Renal cortex interstitium (tissue), 15 donors: ENCODE data around the gene LRMDA. TPM values are rescaled to one million over a fixed set of nuclear protein-coding genes. Genes with fewer than 3 reads are reported as not detected.
A peak's percentile ranks its signal among the peaks of the same experiment; 100 is the strongest.

Source experiments
- DNase-seq, 11 donors: peaks; one replicate each; pipeline ENCODE4 v3.0.0-alpha.2; 2013; ENCODE audit warnings: low read depth in 9 of 11, low spot score in 4 of 11; ENCODE audit errors: extremely low read depth in 1 of 11
- long read RNA-seq, 16 experiments: transcript quantifications; one replicate each; lab custom pipeline, GENCODE V29; 2026
- polyA plus RNA-seq, 3 donors: library from polyadenylated mRNA; unstranded; fragments of 120-200 nt; gene quantifications; one replicate each; pipeline ENCODE4 v1.2.1, GENCODE V29; 2013; ENCODE audit not compliant: insufficient read length in 3 of 3

Gene LRMDA
- 10 to 100 TPM; 17.1 to 22.3 (median 21.0) TPM for polyA plus RNA-seq
- long read RNA-seq, donor 1, partial matches to known transcripts, result 0 of 3 reads
- long read RNA-seq, donor 1, other reads (novel, unspliced or antisense), result 0 of 3 reads
- long read RNA-seq, donor 2, transcript LRMDA-216 (3 exons, 393 nt), result major isoform, 6 of 6 reads
- long read RNA-seq, donor 2, partial matches to known transcripts, result 0 of 6 reads
- long read RNA-seq, donor 2, other reads (novel, unspliced or antisense), result 0 of 6 reads
- long read RNA-seq, donor 3, transcript LRMDA-216 (3 exons, 393 nt), result major isoform, 16 of 16 reads
- long read RNA-seq, donor 3, partial matches to known transcripts, result 0 of 16 reads
- long read RNA-seq, donor 3, other reads (novel, unspliced or antisense), result 0 of 16 reads
- long read RNA-seq, donor 4, transcript LRMDA-216 (3 exons, 393 nt), result major isoform, 12 of 12 reads
- long read RNA-seq, donor 4, partial matches to known transcripts, result 0 of 12 reads
- long read RNA-seq, donor 4, other reads (novel, unspliced or antisense), result 0 of 12 reads
- long read RNA-seq, donor 5, result 0 reads
- long read RNA-seq, donor 6, transcript LRMDA-216 (3 exons, 393 nt), result major isoform, 8 of 8 reads
- long read RNA-seq, donor 6, partial matches to known transcripts, result 0 of 8 reads
- long read RNA-seq, donor 6, other reads (novel, unspliced or antisense), result 0 of 8 reads
- long read RNA-seq, donor 7, transcript LRMDA-216 (3 exons, 393 nt), result major isoform, 7 of 7 reads
- long read RNA-seq, donor 7, partial matches to known transcripts, result 0 of 7 reads
- long read RNA-seq, donor 7, other reads (novel, unspliced or antisense), result 0 of 7 reads
- long read RNA-seq, donor 8, transcript LRMDA-216 (3 exons, 393 nt), result major isoform, 23 of 28 reads
- long read RNA-seq, donor 8, partial matches to known transcripts, result 5 of 28 reads
- long read RNA-seq, donor 8, other reads (novel, unspliced or antisense), result 0 of 28 reads
- long read RNA-seq, donor 9, transcript LRMDA-216 (3 exons, 393 nt), result major isoform, 5 of 5 reads
- long read RNA-seq, donor 9, partial matches to known transcripts, result 0 of 5 reads
- long read RNA-seq, donor 9, other reads (novel, unspliced or antisense), result 0 of 5 reads
- long read RNA-seq, donor 10, transcript LRMDA-216 (3 exons, 393 nt), result major isoform, 6 of 6 reads
- long read RNA-seq, donor 10, partial matches to known transcripts, result 0 of 6 reads
- long read RNA-seq, donor 10, other reads (novel, unspliced or antisense), result 0 of 6 reads
- long read RNA-seq, donor 11, partial matches to known transcripts, result 0 of 2 reads
- long read RNA-seq, donor 11, other reads (novel, unspliced or antisense), result 0 of 2 reads
- long read RNA-seq, donor 12, partial matches to known transcripts, result 0 of 3 reads
- long read RNA-seq, donor 12, other reads (novel, unspliced or antisense), result 0 of 3 reads
- long read RNA-seq, donor 13, result 0 reads
- long read RNA-seq, donor 14, transcript LRMDA-216 (3 exons, 393 nt), result major isoform, 11 of 11 reads
- long read RNA-seq, donor 14, partial matches to known transcripts, result 0 of 11 reads
- long read RNA-seq, donor 14, other reads (novel, unspliced or antisense), result 0 of 11 reads
- long read RNA-seq, donor 15, partial matches to known transcripts, result 0 of 3 reads
- long read RNA-seq, donor 15, other reads (novel, unspliced or antisense), result 0 of 3 reads
- long read RNA-seq, donor 16, transcript LRMDA-216 (3 exons, 393 nt), result major isoform, 23 of 24 reads
- long read RNA-seq, donor 16, partial matches to known transcripts, result 0 of 24 reads
- long read RNA-seq, donor 16, other reads (novel, unspliced or antisense), result 0 of 24 reads

GRCh38 chr10:75431180-75432111 is at the start of gene LRMDA:
Gene LRMDA (plus strand): TSS chr10:75431624.
- no peak for DNase-seq

- no peak for DNase-seq
Measured at GRCh38 chr10:75386128-75386527, 45.3 kb upstream of the LRMDA start.

GRCh38 chr10:75388082-75388481 is 43.3 kb upstream of the LRMDA start:
- no peak for DNase-seq

GRCh38 chr10:75390178-75390577 is 41.2 kb upstream of the LRMDA start:
- no peak for DNase-seq

- no peak for DNase-seq
Measured at GRCh38 chr10:75392271-75392670, 39.2 kb upstream of the LRMDA start.

GRCh38 chr10:75392744-75393143 is 38.7 kb upstream of the LRMDA start:
- no peak for DNase-seq

- DNase-seq, result no peak
Measured at GRCh38 chr10:75394221-75394620, 37.2 kb upstream of the LRMDA start.

GRCh38 chr10:75395066-75395931 is 36.1 kb upstream of the LRMDA start:
- peak in 5 of 11 donors; percentile 61 to 80 (median 74) for DNase-seq

- DNase-seq, result peak in 3 of 11 donors; percentile 38 to 58 (median 57)
Measured at GRCh38 chr10:75395932-75396630, 35.3 kb upstream of the LRMDA start.

GRCh38 chr10:75396631-75397495 is 34.6 kb upstream of the LRMDA start:
- no peak for DNase-seq

- peak in 2 of 11 donors; percentile 25 for DNase-seq
Measured at GRCh38 chr10:75397496-75398199, 33.8 kb upstream of the LRMDA start.

GRCh38 chr10:75398200-75398691 is 33.2 kb upstream of the LRMDA start:
- DNase-seq, result peak in 1 of 11 donors; percentile 33

- peak in 1 of 11 donors; percentile 32 for DNase-seq
Measured at GRCh38 chr10:75398692-75399460, 32.5 kb upstream of the LRMDA start.
